Measurements from ENCODE around the gene SPATA22. TPM values are rescaled to one million over a fixed set of nuclear protein-coding genes. Genes with fewer than 3 reads are reported as not detected.

SPATA22 gene
- total and polyA plus RNA-seq, 9 of the 15 experiments (the other 6 are each of a cell fraction or from before 2014, with no cell fraction given): 0.17 to 0.77 (median 0.44) TPM

- no peak overlapping the region for H3K4me3 ChIP-seq
- no peaks in the 10 kb centered on the region for H3K27me3 ChIP-seq (ENCODE audit: control insufficient read depth in 2 of 2, insufficient read depth in 2 of 2, low read length in 2 of 2)
- H3K27ac ChIP-seq (ENCODE audit: extremely low read depth, low read depth, low read length): no peak overlapping the region
- WGBS (ENCODE audit: insufficient coverage, low coverage, missing lambda C conversion rate): 0% methylated on average over 5 of the region's 5 CpGs
- no peak for ATAC-seq
- TF ChIP-seq ZNF232 (CRISPR knock-in tag; IDR thresholded peaks at IDR 0.05): no peak
- TF ChIP-seq ZNF133 (CRISPR knock-in tag; IDR thresholded peaks at IDR 0.05): no peak
- TF ChIP-seq CHAMP1 (IDR thresholded peaks at IDR 0.05): no peak
- TF ChIP-seq ZNF146 (CRISPR knock-in tag; IDR thresholded peaks at IDR 0.05; ENCODE audit: unreplicated experiment): no peak
- TF ChIP-seq SP2 (IDR thresholded peaks at IDR 0.05; ENCODE audit: extremely low read depth, low read depth, low read length, poor library complexity, severe bottlenecking): no peak
- TF ChIP-seq PTTG1 (tag; IDR thresholded peaks at IDR 0.05; ENCODE audit: low read depth): no peak
- no peak for TF ChIP-seq CLOCK (CRISPR knock-in tag; IDR thresholded peaks at IDR 0.05; ENCODE audit: borderline replicate concordance)
- TF ChIP-seq ZFPM2 (CRISPR knock-in tag; IDR thresholded peaks at IDR 0.05): no peak
- TF ChIP-seq SFPQ (IDR thresholded peaks at IDR 0.05; ENCODE audit: low read depth, low read length): no peak
- no peak for TF ChIP-seq ZNF785 (CRISPR knock-in tag; IDR thresholded peaks at IDR 0.05)
- no peak for TF ChIP-seq HOXB6 (CRISPR knock-in tag; IDR thresholded peaks at IDR 0.05; ENCODE audit: borderline replicate concordance)
- no peak for TF ChIP-seq GATAD2A (IDR thresholded peaks at IDR 0.05)
- no peak for TF ChIP-seq ARNT (IDR thresholded peaks at IDR 0.05)
- no peak for TF ChIP-seq TAF1 (IDR thresholded peaks at IDR 0.05; ENCODE audit: control insufficient read depth, extremely low read depth, insufficient read depth, low read length, severe bottlenecking)
- no TSS peak for BruUV-seq (replicated peaks)
- no peaks in the 10 kb centered on the region for H3K79me2 ChIP-seq (ENCODE audit: control insufficient read depth, insufficient read depth, low read length)
- H3K4me1 ChIP-seq (replicated peaks in 1 of 2; ENCODE audit: control insufficient read depth in 2 of 2, insufficient read depth in 2 of 2, low read length in 2 of 2): no peaks in the 10 kb centered on the region
- H3K4me2 ChIP-seq (ENCODE audit: insufficient read depth, low read length): no peak overlapping the region
- ChIA-PET CTCF (ENCODE audit: low intra/inter-chr PET ratio) (no interaction called here), POLR2A (no interaction called here)
- FAIRE-seq: no peak
- no peak overlapping the region for H2AFZ ChIP-seq (ENCODE audit: low read depth, low read length)
- intact Hi-C loops (cut with micrococcal nuclease) (no loop called here), in situ Hi-C loops (cut with MboI) (no loop called here)
- DNase-seq (ENCODE audit: extremely low read depth in 1 of 4, low spot score in 3 of 4): no peak
- H3K9me3 ChIP-seq (replicated peaks; ENCODE audit: control insufficient read depth, insufficient read depth, low read depth, low read length): no peaks in the 10 kb centered on the region
- no peak overlapping the region for H3K9ac ChIP-seq (ENCODE audit: insufficient read depth in 1 of 2, low read depth in 2 of 2, low read length in 2 of 2)
- no peaks in the 10 kb centered on the region for H4K20me1 ChIP-seq (replicated peaks; ENCODE audit: control insufficient read depth, insufficient read depth, low read length)
- H3K36me3 ChIP-seq (ENCODE audit: control insufficient read depth, insufficient read depth, low read length): no peaks in the 10 kb centered on the region
- no peaks in the 10 kb centered on the region for H3K9me1 ChIP-seq (ENCODE audit: control insufficient read depth, insufficient read depth, low read length)
Measured at GRCh38 chr17:3415610-3416009, 56.0 kb downstream of the SPATA22 start.
